ENCODE measurements around the gene IFRD2. TPM values are rescaled to one million over a fixed set of nuclear protein-coding genes. Genes with fewer than 3 reads are reported as not detected.
A peak's percentile ranks its signal among the peaks of the same experiment; 100 is the strongest.

IFRD2 gene
- total and polyA plus RNA-seq, 2 of the 13 experiments (the other 11 are each of a cell fraction or from before 2014, with no cell fraction given), result 32.8 to 96.1 TPM

- TF ChIP-seq DR1 (CRISPR knock-in tag; IDR thresholded peaks at IDR 0.05), result 0 out of 2 replicates have a peak, but pooled peaks have one; percentile 31
- peak; percentile 47; the same call in 1 of the 2 replicates for TF ChIP-seq GFI1 (CRISPR knock-in tag; IDR thresholded peaks at IDR 0.05; ENCODE audit: borderline replicate concordance)
- TF ChIP-seq MED8 (CRISPR knock-in tag; IDR thresholded peaks at IDR 0.05; ENCODE audit: insufficient replicate concordance), result peak; percentile 52
- peak; percentile 53; the same call in 1 of the 2 replicates for TF ChIP-seq KAT8 (CRISPR knock-in tag; IDR thresholded peaks at IDR 0.05)
- no peak for TF ChIP-seq MZF1 (CRISPR knock-in tag; IDR thresholded peaks at IDR 0.05; ENCODE audit: borderline replicate concordance)
- peak; percentile 30; the same call in 1 of the 2 replicates for TF ChIP-seq ETV5 (CRISPR knock-in tag; IDR thresholded peaks at IDR 0.05; ENCODE audit: borderline replicate concordance)
- peak; percentile 98 for TF ChIP-seq ZNF205 (CRISPR knock-in tag; IDR thresholded peaks at IDR 0.05)
- TF ChIP-seq ZFP36L2 (CRISPR knock-in tag; IDR thresholded peaks at IDR 0.05), result no peak
- TF ChIP-seq PHF8 (CRISPR knock-in tag; IDR thresholded peaks at IDR 0.05), result 0 out of 2 replicates have a peak, but pooled peaks have one; percentile 10
- no peak for TF ChIP-seq SETDB1 (CRISPR knock-in tag; IDR thresholded peaks at IDR 0.05; ENCODE audit: borderline replicate concordance)
- TF ChIP-seq KDM5A (IDR thresholded peaks at IDR 0.05; ENCODE audit: borderline replicate concordance, low read length), result no peak
- TF ChIP-seq, protein P1, sequence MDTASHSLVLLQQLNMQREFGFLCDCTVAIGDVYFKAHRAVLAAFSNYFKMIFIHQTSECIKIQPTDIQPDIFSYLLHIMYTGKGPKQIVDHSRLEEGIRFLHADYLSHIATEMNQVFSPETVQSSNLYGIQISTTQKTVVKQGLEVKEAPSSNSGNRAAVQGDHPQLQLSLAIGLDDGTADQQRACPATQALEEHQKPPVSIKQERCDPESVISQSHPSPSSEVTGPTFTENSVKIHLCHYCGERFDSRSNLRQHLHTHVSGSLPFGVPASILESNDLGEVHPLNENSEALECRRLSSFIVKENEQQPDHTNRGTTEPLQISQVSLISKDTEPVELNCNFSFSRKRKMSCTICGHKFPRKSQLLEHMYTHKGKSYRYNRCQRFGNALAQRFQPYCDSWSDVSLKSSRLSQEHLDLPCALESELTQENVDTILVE (CRISPR knock-in tag; IDR thresholded peaks at IDR 0.05), result no peak
Measured at GRCh38 chr3:50299638-50299928, 7.4 kb upstream of the IFRD2 start (continued).

All from HepG2 (cell line).